NCI-H1105 (cell line): ENCODE results near the gene ISLR2.
"Not testable (repeated sequence)": the region's sequence is repeated elsewhere in the genome, so short reads cannot be mapped to it uniquely, and the experiment has no call there.

Experiments used
- DNase-seq: peaks from one replicate; lab custom pipeline; 2025; lab: John Stamatoyannopoulos, UW

ISLR2 gene

GRCh38 chr15:74157868-74158827 lies 27.8 kb downstream of the ISLR2 start:
- no peak for DNase-seq

GRCh38 chr15:74158855-74159650 lies 28.7 kb downstream of the ISLR2 start:
- no peak for DNase-seq

GRCh38 chr15:74159773-74160172 lies 29.4 kb downstream of the ISLR2 start:
- DNase-seq, result no peak

DNA sequence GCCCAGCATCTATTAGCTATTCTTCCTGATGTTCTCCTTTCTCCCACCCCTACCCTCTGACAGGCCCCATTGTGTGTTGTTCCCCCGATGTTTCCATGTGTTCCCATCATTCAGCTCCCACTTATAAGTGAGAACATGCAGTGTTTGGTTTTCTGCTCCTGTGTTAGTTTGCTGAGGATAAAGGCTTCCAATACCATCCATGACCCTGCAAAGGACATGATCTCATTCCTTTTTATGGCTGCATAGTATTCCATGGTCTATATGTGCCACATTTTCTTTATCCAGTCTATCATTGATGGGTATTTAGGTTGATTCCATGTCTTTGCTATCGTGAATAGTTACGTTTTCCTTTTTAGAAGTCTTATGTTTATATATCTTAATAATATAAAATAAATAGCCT lies 30.0 kb downstream of the ISLR2 start:
- DNase-seq, result not testable (repeated sequence)

DNA sequence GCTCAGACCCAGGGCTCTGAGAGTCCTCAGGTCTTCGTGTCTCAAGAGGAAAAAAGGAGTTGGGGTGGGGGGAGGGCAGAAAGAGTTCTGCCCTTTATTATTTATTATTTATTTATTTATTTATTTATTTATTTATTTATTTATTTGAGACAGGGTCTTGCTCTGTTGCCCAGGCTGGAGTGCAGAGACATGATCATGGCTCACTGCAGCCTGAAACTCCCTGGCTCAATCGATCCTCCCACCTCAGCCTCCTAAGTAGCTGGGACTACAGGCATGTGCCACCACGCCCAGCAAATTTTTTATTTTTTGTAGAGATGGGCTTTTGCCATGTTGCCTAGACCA lies 31.8 kb downstream of the ISLR2 start:
- not testable (repeated sequence) for DNase-seq

DNA sequence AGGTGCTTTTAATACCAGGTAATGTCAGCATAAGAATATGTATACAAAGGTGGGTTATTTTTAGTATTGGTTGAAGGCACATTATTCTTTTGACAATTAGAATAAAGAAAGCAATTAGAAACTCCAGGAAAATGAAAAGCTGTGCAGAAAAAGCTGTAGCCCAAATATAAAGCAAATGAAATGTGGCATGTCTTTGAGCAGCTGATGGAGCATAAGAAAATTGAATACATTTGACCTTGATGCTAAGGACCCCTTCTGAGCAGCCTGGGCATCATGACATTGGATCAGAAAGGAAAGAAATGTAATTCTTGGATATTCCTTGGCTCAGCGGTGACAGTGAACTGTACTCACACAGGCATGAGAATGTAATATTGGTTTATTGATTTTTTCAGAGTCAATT lies 35.1 kb downstream of the ISLR2 start:
- DNase-seq, result no peak

DNA sequence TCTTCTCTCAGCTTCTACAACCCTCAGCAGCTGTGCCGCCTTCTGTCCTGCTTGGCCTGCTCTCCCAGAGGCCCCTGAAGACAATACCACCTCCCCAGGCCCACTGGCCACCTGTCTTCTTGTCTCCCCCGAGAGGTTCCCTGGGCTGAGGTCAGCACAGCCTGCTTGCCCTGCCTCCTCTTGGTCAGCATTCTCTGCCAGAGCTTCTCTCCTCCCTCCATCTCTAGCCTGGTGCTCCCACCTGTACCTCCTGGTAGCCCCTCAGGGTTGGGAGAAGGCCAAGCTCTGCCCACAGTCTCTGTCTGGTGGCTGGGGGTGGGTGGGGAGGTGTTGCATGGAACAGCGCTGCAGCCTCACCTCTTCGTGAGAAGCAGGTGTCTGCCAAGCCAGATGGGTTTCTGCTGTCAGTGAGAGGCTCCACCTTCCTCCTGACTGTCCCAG lies 37.5 kb downstream of the ISLR2 start:
- no peak for DNase-seq

DNA sequence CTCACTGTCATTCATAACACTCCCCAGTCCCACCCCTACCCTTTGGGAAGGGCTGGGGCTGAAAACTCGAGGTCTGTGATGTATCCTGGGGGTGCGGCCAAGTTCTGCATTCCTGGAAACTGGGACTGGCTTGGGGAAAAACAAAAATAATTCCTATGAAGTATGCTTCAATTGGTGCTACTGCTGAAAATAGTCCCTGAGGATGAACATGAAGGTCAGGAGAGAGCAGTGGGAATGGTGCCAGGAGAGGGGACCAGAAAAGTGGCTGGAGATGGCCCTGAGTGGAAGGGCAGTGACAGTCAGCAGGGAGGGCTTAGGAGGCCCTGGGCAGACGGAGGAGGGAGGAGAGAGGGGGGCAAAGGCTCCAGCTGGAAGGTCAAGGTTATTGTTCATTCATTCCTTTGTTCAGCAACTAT lies 38.3 kb downstream of the ISLR2 start:
- DNase-seq, result no peak

GRCh38 chr15:74170071-74170844 lies 39.9 kb downstream of the ISLR2 start:
- DNase-seq, result no peak

DNA sequence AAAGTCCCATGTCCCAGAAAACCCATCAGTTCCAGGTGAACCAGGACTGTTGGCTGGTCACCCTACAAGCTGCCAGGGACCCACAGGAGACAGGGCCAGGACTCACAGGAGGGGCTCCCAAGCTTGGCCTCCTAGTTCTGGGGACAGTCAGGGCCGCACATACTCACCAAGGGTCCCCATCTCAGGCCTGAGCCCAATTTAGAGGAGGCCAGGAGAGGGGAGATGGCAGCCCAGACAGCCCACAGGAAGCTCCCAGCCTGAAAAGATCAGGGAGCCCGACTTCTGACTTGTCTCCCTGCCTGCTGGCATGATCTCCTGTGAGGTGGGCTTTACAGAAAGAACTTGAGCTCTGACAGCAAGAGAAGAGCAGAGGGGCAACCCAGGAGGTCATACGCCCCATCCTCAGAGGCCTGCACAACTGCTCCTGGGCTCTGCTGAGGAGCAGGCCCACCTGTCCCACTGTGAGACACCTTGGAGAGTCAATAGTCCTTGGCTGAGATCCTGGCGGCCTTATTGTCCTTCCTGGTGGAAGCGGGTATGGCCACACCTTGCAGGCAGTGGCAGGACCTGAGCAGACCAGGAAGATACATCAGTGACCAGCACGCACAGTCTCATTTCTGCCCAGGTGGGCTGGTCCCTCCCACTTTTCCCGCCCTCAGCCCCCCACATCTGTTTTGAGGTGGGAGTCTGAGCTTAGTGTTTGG lies 40.6 kb downstream of the ISLR2 start:
- DNase-seq, result no peak

- DNase-seq, result no peak
Measured at GRCh38 chr15:74171965-74172541, 41.7 kb downstream of the ISLR2 start.

DNA sequence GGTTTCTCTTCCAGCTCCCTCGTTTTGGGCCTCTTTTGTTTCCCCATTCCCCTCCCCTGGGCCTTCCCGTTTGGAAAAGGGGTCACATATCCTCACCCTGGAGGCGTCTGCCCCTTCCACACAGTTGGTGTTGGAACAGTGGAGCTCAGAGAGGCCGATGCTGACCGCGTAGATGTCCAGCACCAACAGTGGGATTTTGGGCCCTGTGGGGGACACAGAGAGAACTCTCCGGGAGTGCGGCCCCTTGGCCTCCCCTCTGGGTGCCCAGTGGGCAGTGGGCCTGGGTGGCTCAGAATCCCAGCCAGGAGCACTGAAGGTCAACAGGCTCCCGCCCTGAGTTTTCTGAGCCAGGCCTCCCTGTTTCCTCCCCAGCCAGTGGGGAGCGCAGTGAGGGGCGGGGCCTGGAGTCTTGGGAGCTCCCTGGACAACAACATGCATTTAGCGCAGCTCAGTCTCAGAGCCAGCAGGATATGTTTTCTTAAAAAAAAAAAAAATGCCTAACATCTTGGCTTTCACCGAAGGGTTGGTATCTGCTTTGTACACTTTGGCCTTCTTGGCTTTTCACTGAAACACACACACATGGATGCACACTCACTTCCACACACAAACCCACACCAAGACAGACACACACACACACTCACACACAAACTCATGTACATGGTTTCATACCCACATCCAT lies 42.5 kb downstream of the ISLR2 start:
- DNase-seq, result no peak

GRCh38 chr15:74173380-74174218 lies 43.2 kb downstream of the ISLR2 start, which contains the start of gene ISLR:
Gene ISLR, plus strand, starts transcription at chr15:74173710. Its CDS starts 1,149 bp downstream, at chr15:74174859.
- DNase-seq, result no peak

DNA sequence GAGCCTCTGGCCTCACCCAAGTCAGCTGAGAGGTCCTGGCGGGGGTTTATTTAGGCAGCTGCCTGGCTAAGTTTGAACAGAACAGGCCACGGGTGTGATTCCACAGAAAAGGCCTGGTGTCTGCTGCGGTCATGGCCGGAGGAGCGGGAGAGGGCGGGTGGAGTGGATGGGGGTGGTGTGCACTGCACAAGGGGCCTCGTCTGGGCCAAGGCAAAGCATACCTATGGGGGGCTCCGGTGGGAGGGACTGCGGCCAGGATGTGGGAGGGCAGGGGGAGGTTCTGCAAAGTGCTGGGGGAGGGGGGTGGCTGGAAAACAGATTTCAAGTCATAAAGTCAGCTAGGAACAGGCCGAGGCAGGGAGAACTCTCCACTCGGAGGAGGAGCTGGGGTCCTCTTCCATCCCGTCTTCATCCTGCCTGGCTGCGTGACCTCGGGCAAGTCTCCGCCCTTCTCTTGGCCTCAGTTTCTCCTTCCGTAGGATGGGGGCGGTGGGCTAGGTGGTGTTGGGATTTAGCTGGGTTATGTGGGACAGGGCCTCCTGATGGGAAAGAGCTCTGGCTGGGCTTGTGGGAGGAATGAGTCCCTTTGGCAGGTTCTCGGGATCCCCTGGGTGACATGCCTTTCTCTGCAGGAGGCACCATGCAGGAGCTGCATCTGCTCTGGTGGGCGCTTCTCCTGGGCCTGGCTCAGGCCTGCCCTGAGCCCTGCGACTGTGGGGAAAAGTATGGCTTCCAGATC lies 44.0 kb downstream of the ISLR2 start:
- DNase-seq, result no peak

DNA sequence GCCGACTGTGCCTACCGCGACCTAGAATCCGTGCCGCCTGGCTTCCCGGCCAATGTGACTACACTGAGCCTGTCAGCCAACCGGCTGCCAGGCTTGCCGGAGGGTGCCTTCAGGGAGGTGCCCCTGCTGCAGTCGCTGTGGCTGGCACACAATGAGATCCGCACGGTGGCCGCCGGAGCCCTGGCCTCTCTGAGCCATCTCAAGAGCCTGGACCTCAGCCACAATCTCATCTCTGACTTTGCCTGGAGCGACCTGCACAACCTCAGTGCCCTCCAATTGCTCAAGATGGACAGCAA lies 44.5 kb downstream of the ISLR2 start:
- DNase-seq, result no peak

DNA sequence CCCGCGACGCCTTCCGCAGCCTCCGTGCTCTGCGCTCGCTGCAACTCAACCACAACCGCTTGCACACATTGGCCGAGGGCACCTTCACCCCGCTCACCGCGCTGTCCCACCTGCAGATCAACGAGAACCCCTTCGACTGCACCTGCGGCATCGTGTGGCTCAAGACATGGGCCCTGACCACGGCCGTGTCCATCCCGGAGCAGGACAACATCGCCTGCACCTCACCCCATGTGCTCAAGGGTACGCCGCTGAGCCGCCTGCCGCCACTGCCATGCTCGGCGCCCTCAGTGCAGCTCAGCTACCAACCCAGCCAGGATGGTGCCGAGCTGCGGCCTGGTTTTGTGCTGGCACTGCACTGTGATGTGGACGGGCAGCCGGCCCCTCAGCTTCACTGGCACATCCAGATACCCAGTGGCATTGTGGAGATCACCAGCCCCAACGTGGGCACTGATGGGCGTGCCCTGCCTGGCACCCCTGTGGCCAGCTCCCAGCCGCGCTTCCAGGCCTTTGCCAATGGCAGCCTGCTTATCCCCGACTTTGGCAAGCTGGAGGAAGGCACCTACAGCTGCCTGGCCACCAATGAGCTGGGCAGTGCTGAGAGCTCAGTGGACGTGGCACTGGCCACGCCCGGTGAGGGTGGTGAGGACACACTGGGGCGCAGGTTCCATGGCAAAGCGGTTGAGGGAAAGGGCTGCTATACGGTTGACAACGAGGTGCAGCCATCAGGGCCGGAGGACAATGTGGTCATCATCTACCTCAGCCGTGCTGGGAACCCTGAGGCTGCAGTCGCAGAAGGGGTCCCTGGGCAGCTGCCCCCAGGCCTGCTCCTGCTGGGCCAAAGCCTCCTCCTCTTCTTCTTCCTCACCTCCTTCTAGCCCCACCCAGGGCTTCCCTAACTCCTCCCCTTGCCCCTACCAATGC lies 45.1 kb downstream of the ISLR2 start:
- no peak for DNase-seq

GRCh38 chr15:74176262-74177214 lies 46.2 kb downstream of the ISLR2 start:
- DNase-seq, result no peak
